GM13976 (cell line): ENCODE data around the gene ICOSLG.
"Not testable (repeated sequence)": the region's sequence is repeated elsewhere in the genome, so short reads cannot be mapped to it uniquely, and the experiment has no call there.

Experiments
- DNase-seq: peaks from one replicate; pipeline ENCODE4 v3.0.0; 2012; ENCODE audit warnings: low spot score
- CTCF ChIP-seq: IDR thresholded peaks from 2 replicates; pipeline ENCODE4 v1.5.1; 2012; ENCODE audit warnings: borderline replicate concordance, mild to moderate bottlenecking; ENCODE audit not compliant: insufficient read depth; ENCODE audit errors: extremely low read depth, missing control alignments, control extremely low read depth
- in situ Hi-C: fragments of 300-500 bp; cut with MboI; formaldehyde crosslinking; loops from one replicate; pipeline ENCODE4 v1.12.0; 2022; ENCODE audit warnings: low sequenced_read_pairs, mixed read lengths, inconsistent platforms; ENCODE audit not compliant: unreplicated experiment

The ICOSLG gene

GRCh38 chr21:44285138-44285992, 44.6 kb upstream of the ICOSLG start, which contains the start of gene AIRE:
Gene AIRE (plus strand): TSS chr21:44285876. CDS start chr21:44286007, 131 bp downstream.
- DNase-seq: no peak
- no peak for TF ChIP-seq CTCF
- in situ Hi-C loops: loop anchor here (25.0 kb wide), 2 partner anchors 248 to 473 kb away; no protein-coding TSS in a partner anchor

GRCh38 chr21:44283948-44284347, 43.2 kb upstream of the ICOSLG start:
- no peak for TF ChIP-seq CTCF
- in situ Hi-C loops: loop anchor here (25.0 kb wide), 2 partner anchors 247 to 472 kb away; no protein-coding TSS in a partner anchor
- DNase-seq: no peak

- DNase-seq: not testable (repeated sequence)
- in situ Hi-C loops: loop anchor here (25.0 kb wide), 2 partner anchors 246 to 471 kb away; no protein-coding TSS in a partner anchor
Observed at GRCh38 chr21:44283211-44283785, 42.6 kb upstream of the ICOSLG start.

GRCh38 chr21:44282370-44282769, 41.6 kb upstream of the ICOSLG start:
- in situ Hi-C loops: loop anchor here (25.0 kb wide), 2 partner anchors 245 to 470 kb away; no protein-coding TSS in a partner anchor
- no peak for TF ChIP-seq CTCF

GRCh38 chr21:44281801-44282200, 41.1 kb upstream of the ICOSLG start:
- DNase-seq: no peak
- in situ Hi-C loops: loop anchor here (25.0 kb wide), 2 partner anchors 244 to 470 kb away; no protein-coding TSS in a partner anchor
- TF ChIP-seq CTCF: no peak

More at GRCh38 chr21:44282370-44282769, 41.6 kb upstream of the ICOSLG start:
- no peak for DNase-seq

GRCh38 chr21:44279354-44280260, 38.9 kb upstream of the ICOSLG start:
- in situ Hi-C loops: loop anchor here (25.0 kb wide), 2 partner anchors 242 to 467 kb away; no protein-coding TSS in a partner anchor
- no peak for DNase-seq
- TF ChIP-seq CTCF: no peak
